OCI-LY3 (cell line): Measurements from ENCODE around the gene UGT1A3.

Experiments used
- EZH2phosphoT487 ChIP-seq: fragments of 200-600 bp; shearing (Covaris generic); IDR thresholded peaks from 2 replicates; pipeline ENCODE4 v1.6.1; 2018; ENCODE audit warnings: antibody characterized with exemption, mixed run types, low read depth
- TF ChIP-seq, protein P1 (sequence below): fragments of 200-600, 300-600 bp; sonication (generic); IDR thresholded peaks from 2 replicates; pipeline ENCODE4 v1.5.1; 2014; ENCODE audit warnings: antibody characterized with exemption, low read length, low read depth

DNA sequence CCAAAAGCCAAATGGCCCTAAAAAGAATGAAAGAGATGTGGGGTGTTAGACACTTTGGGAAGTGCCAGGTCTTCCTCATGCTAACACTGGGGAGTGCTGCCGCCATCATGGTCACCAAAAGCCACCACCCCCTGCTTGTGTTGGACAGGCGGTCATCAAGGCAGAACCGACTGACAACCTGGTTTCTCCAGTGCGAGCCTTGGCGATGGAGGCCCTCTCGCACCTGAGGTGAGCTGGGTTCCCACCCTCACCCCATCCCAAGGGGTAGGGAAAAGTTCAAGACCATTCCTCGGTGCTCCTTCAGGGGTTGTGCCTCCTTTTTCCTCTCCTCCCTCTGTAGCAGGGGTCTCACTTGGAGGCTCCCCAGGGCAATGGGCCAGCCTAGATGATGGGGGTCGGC lies 82.9 kb downstream of the UGT1A3 start:
- TF ChIP-seq, protein P1, sequence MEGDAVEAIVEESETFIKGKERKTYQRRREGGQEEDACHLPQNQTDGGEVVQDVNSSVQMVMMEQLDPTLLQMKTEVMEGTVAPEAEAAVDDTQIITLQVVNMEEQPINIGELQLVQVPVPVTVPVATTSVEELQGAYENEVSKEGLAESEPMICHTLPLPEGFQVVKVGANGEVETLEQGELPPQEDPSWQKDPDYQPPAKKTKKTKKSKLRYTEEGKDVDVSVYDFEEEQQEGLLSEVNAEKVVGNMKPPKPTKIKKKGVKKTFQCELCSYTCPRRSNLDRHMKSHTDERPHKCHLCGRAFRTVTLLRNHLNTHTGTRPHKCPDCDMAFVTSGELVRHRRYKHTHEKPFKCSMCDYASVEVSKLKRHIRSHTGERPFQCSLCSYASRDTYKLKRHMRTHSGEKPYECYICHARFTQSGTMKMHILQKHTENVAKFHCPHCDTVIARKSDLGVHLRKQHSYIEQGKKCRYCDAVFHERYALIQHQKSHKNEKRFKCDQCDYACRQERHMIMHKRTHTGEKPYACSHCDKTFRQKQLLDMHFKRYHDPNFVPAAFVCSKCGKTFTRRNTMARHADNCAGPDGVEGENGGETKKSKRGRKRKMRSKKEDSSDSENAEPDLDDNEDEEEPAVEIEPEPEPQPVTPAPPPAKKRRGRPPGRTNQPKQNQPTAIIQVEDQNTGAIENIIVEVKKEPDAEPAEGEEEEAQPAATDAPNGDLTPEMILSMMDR = no peak
- no peak for TF ChIP-seq EZH2phosphoT487
